MG63 (cell line): ENCODE data around the gene MIER2. TPM values are rescaled to one million over a fixed set of nuclear protein-coding genes. Genes with fewer than 3 reads are reported as not detected.
"Not testable (repeated sequence)": the region's sequence is repeated elsewhere in the genome, so short reads cannot be mapped to it uniquely, and the experiment has no call there.

Experiments used
- DNase-seq: peaks from one replicate; pipeline ENCODE4 v3.0.0-alpha.2; 2020
- H3K27me3 ChIP-seq: fragments of 250-450 bp; sonication (Bioruptor Pico); 2 replicates; pipeline ENCODE4 v1.5.1; 2020; ENCODE audit warnings: mild to moderate bottlenecking, moderate library complexity
- H3K36me3 ChIP-seq: fragments of 250-450 bp; sonication (Bioruptor Pico); 2 replicates; pipeline ENCODE4 v1.5.1; 2020; ENCODE audit warnings: mild to moderate bottlenecking, moderate library complexity
- H3K4me3 ChIP-seq: fragments of 250-450 bp; sonication (Bioruptor Pico); 2 replicates; pipeline ENCODE4 v1.5.1; 2020; ENCODE audit warnings: mild to moderate bottlenecking, moderate library complexity
- H3K9me3 ChIP-seq: fragments of 250-450 bp; sonication (Bioruptor Pico); 2 replicates; pipeline ENCODE4 v1.5.1; 2020; ENCODE audit warnings: mild to moderate bottlenecking, moderate library complexity
- total RNA-seq: library from RNA; depleted of rRNA; stranded (reverse); fragments of >200 nt; shearing (Covaris generic); gene quantifications from 2 replicates; pipeline ENCODE4 v1.2.3, GENCODE V29; 2014; ENCODE audit warnings: low replicate concordance

MIER2 gene
- total RNA-seq, 1 experiment from 2014 or later: 3.5 TPM

DNA sequence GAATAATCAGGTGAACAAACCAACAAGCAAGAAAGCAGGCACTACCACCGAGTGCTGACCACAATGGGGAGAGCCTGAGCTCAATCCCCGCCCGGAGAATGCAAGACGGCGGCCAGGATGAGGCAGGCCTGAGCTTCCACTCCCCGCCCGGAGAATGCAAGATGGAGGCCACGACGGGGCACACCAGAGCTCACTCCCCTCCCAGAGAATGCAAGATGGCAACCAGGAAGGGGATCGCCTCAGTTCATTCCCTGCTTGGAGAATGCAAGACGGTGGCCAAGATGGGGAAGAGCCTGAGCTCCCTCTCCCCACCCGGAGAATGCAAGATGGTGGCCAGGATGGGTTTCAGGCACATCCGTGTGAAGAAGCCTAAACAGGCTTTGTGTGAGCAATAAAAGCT is 24.7 kb upstream of the MIER2 start:
- DNase-seq: no peak
- Histone ChIP-seq H3K27me3 (no peaks in the 10 kb centered on the region), H3K36me3 (no peaks in the 10 kb centered on the region), H3K9me3 (no peaks in the 10 kb centered on the region), H3K4me3 (no peak overlapping the region)

DNA sequence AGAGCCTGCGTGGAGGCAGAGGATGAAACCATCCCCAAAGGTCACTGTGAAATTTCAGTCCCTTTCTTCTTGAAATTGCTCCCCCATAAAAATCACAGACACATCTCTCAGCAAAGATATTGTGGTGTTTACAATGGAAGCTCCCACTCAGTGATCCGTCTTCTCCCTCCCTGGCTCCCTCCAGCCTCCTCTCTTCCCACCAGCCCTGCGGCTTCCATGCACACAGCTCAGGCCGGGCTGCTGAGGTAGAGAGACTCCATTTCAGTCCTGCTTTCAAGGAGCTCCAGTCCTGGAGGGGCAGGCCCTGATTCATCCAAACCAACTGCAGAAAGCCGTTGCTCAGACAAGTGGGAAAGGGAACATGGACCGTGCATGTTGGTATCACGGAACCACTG is 24.0 kb upstream of the MIER2 start:
- Histone ChIP-seq H3K27me3 (no peaks in the 10 kb centered on the region), H3K36me3 (no peaks in the 10 kb centered on the region), H3K4me3 (no peak overlapping the region), H3K9me3 (no peaks in the 10 kb centered on the region)
- no peak for DNase-seq

DNA sequence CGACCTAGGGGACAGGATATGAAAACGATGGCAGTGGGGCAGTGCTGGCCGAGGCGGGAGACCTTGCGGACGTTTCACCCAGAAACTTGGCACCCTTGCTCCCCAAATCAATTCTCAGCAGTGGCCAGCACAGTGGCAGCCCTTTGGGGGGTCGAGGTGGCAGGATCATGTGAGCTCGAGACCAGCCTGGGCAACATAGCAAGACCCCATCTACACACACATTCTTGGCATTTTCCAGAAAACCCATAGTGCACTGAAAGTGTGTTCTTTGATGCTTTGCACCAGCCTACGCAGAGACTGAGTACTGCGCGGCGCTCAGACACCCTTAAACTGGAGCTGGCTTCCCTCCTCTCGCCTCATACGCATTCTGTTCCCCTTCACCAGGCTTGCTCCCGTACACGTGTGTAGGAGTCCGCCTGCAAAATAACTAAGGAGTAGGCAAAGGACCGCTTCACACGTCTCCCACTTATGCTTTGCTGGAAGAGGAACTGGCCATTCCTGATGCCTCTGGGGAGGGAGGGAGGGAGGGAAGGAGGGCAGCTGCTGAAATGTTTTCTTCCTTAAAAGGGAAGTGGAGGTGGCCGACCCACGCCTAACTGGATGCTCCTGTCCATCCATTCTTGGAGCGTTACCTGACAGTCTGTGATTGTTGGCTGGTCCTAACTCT is 23.5 kb upstream of the MIER2 start:
- Histone ChIP-seq H3K4me3 (no peak overlapping the region), H3K27me3 (no peaks in the 10 kb centered on the region), H3K36me3 (no peaks in the 10 kb centered on the region), H3K9me3 (no peaks in the 10 kb centered on the region)
- no peak for DNase-seq

DNA sequence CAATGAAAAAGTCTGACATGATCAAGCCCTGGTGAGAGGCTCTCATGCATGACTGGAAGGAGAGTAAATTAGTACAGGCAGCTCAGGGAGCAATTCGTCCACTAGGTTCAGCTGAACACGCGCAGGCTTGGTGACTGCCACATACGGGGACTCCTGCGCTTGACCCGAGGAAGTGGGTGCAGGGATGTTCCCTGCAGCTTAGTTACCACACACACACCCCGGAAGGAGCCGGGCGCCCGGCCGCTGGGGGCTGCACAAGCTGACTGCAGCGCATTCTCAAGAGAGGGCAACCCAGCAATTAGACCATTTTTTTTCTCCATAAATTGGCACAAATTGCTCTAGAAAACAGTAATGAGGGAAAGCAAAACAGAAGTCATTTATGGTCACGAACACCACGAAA is 23.0 kb upstream of the MIER2 start:
- DNase-seq: no peak
- Histone ChIP-seq H3K36me3 (no peaks in the 10 kb centered on the region), H3K27me3 (no peaks in the 10 kb centered on the region), H3K9me3 (no peaks in the 10 kb centered on the region), H3K4me3 (no peak overlapping the region)

DNA sequence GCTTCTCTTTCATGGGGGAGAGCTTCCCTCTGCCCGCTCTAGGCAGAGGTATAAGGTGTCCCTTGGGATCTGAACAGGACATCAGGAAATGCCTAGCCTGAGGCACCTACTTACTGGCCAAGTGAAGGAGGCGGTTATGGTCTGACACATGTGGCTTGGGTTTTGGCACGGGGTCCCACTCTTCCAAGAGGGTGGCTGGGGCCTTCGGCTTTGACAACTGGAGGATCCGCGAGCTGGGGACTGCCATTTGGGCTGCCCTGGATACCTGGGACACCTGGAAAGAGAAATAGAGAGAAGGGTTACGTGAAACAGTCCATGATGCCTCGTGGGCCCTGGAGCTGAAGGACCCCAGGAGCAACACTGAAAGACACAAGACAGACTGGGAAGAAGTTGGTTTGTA is 22.4 kb upstream of the MIER2 start:
- H3K36me3 ChIP-seq: no peaks in the 10 kb centered on the region
- H3K9me3 ChIP-seq: no peaks in the 10 kb centered on the region
- H3K4me3 ChIP-seq: no peak overlapping the region
- no peak for DNase-seq
- no peaks in the 10 kb centered on the region for H3K27me3 ChIP-seq

DNA sequence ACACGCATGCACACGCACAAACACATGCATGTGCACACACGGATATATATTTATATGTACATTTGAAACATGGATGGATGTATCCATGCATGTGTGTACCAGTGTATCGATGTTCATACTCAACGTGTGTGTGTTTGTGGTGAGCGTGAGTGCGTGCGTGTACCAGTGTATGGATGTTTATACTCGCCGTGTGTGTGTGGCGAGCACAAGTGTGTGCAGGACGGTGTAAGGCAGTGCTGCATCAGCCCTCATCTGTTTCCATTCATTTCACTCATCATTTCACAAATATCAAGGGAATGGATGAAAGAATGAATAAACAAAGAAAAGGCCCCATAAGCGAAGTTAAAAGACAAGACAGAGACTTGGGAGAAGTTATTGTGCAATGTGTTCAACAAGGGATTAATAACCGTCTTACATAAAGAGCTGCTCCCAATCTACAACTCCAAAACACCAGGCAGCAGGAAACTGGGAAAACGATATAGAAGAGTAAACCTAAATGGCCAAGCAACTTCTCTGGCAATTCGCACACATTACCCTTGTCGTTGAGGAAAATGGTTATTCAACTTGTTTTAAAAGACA is 21.7 kb upstream of the MIER2 start:
- Histone ChIP-seq H3K9me3 (no peaks in the 10 kb centered on the region), H3K36me3 (no peaks in the 10 kb centered on the region), H3K27me3 (no peaks in the 10 kb centered on the region), H3K4me3 (no peak overlapping the region)
- DNase-seq: no peak

DNA sequence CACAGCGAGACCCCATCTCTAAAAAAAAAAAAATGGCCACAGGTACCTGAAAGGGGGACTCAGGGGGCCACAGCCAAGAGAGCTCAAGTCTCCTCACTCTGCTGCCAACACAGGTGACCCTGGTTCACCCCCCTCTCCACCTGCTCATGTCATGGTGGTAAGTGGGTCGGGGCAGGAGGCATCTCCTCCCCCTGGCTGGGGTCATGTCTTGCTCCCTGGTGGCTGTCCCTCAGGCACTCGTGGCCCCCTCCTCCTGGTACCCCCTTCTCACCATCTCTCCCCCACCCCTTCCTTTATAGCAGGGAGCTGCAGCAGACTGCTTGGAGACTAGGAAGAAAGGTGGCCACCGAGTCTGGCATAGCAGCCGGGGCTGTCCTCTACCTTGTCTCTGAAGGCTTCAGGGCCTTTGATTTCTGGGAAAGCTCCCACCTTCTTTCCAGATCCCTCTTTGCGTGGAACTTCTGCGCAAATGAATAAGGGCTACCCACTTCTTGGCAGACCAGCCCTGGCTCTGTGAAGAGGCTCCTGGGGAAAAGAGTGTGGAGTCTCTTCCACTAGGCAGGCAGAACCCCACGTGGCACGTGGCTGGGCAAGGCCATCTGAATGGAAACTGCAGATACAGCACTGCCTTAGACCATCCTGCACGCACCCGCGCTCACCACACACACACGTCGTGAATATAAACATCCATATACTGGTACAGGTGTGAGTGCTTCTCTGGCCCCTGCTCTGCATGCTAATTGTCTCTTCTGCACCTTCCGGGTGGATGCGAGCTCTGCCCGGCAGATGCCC is 20.1 kb upstream of the MIER2 start:
- DNase-seq: no peak
- Histone ChIP-seq H3K27me3 (no peaks in the 10 kb centered on the region), H3K9me3 (no peaks in the 10 kb centered on the region), H3K36me3 (no peaks in the 10 kb centered on the region), H3K4me3 (no peak overlapping the region)

DNA sequence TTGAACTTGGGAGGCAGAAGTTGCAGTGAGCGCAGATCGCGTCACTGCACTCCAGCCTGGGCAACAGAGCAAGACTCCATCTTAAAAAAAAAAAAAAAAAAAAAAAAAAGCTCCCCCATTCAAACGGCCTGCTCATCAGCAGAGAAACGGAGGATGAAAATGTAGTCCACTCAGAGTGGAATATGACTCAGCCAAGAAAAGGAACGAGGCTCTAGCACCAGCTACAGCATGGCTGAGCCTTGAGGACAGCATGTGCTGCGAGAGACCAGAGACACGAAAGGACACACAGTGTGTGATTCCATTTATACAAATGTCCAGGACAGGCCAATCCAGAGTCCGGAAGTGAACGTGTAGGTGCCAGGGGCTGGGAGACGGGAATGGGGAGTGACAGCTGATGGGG is 18.1 kb upstream of the MIER2 start:
- no peaks in the 10 kb centered on the region for H3K36me3 ChIP-seq
- DNase-seq: no peak
- no peaks in the 10 kb centered on the region for H3K27me3 ChIP-seq
- no peak overlapping the region for H3K4me3 ChIP-seq
- H3K9me3 ChIP-seq: no peaks in the 10 kb centered on the region

DNA sequence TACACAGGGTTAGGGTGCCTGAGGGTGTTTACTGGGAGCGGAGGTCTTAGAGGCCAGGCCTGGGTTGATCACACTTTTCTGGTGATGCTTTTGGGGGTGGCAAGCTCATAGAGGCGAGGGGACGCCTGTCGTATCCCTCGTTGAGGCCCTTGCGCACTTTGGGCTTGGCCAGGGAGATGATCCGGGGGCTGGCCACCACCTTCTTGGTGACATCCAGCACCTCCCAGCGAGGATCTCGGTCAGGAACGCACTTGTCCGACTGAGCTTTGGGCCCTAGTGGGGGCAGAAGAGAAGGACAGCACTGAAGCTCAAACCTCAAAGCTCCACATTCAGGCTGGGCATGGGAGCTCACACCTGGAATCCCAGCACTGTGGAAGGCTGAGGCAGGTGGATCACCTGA is 17.6 kb upstream of the MIER2 start:
- DNase-seq: no peak
- H3K36me3 ChIP-seq: no peaks in the 10 kb centered on the region
- no peaks in the 10 kb centered on the region for H3K27me3 ChIP-seq
- H3K9me3 ChIP-seq: no peaks in the 10 kb centered on the region
- H3K4me3 ChIP-seq: no peak overlapping the region

DNA sequence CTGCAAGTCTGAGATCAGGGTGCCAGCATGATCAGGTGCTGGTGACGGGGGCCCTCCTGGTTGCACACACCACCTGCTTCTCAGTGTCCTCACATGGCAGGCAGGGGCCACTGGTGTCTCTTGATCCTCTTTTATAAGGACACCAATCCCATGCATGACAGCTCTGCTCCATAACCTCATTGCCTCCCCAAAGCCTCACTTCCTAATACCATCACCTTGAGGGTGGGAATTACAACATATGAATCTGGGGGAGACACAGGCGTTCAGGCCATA is 15.0 kb upstream of the MIER2 start:
- no peak for DNase-seq
- H3K36me3 ChIP-seq: no peaks in the 10 kb centered on the region
- H3K27me3 ChIP-seq: no peaks in the 10 kb centered on the region
- no peaks in the 10 kb centered on the region for H3K9me3 ChIP-seq
- H3K4me3 ChIP-seq: no peak overlapping the region

DNA sequence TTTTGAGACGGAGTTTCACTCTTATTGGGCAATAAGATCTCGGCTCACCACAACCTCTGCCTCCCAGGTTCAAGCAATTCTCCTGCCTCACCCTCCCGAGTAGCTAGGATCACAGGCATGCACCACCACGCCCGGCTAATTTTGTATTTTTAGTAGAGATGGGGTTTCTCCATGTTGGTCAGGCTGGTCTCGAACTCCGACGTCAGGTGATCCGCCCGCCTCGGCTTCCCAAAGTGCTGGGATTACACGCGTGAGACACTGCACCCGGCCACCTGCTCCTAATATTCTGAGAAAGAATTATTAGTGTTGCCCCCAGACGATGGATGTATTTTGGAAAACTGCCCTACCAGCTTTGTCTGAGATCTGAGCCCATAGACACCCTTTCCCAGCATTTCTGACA is 10.9 kb upstream of the MIER2 start:
- not testable (repeated sequence) for H3K9me3 ChIP-seq, DNase-seq, H3K4me3 ChIP-seq, H3K27me3 ChIP-seq, H3K36me3 ChIP-seq

DNA sequence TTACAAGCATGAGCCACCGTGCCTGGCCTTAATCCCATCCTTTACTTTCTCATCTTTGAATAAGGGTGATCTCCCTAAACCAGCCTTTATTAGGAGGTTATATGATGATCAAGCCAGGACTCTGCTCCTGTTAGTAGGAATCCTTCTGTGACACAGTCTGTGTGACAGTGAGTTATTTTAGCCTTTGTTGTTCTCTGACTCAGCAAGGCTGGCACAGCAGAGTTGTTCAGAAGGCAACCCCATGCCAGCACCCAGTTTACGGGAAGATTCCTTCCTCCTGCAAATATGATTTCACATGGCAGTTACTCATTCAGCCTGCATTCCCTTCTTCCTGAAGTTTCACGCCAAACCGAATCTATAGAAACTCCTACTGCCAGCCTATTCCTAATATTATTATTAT is 10.5 kb upstream of the MIER2 start:
- Histone ChIP-seq H3K27me3 (no peaks in the 10 kb centered on the region), H3K9me3 (peaks cover 2% of the 10 kb centered on the region), H3K4me3 (no peak overlapping the region), H3K36me3 (no peaks in the 10 kb centered on the region)
- DNase-seq: peak; percentile 85

DNA sequence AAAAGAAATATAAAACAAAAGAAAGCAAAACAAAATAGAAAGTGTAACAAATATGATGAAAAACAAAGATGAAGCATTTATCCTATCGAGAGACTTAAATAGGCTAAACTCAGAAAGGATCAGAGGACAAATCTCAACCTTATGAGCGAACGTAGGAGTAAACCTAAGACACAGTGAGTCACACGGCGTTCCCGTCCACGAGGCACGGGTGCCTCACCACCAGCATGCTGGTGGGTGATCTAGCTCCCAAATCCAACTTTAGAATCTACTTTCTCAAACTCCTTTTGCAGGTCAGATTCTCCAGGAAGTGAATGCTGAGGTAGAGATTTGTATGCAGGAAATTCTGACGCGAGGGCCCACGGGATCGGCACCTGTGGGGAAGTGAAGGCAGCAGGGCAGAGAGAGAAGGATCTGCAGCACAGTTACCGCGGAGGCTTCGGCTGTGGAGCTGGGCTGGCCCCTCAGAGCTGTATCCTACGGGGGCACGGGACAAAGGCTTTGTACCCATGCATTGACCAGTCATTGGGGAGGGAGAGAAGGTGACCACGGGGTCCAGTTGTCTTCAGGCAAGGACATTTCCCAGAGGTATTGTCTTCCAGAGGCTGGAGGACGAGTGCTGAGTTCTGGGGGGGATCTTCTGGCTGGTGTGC is 7.5 kb upstream of the MIER2 start:
- H3K27me3 ChIP-seq: no peaks in the 10 kb centered on the region
- H3K36me3 ChIP-seq: no peaks in the 10 kb centered on the region
- DNase-seq: no peak
- H3K9me3 ChIP-seq: peaks cover 2% of the 10 kb centered on the region
- H3K4me3 ChIP-seq: no peak overlapping the region

DNA sequence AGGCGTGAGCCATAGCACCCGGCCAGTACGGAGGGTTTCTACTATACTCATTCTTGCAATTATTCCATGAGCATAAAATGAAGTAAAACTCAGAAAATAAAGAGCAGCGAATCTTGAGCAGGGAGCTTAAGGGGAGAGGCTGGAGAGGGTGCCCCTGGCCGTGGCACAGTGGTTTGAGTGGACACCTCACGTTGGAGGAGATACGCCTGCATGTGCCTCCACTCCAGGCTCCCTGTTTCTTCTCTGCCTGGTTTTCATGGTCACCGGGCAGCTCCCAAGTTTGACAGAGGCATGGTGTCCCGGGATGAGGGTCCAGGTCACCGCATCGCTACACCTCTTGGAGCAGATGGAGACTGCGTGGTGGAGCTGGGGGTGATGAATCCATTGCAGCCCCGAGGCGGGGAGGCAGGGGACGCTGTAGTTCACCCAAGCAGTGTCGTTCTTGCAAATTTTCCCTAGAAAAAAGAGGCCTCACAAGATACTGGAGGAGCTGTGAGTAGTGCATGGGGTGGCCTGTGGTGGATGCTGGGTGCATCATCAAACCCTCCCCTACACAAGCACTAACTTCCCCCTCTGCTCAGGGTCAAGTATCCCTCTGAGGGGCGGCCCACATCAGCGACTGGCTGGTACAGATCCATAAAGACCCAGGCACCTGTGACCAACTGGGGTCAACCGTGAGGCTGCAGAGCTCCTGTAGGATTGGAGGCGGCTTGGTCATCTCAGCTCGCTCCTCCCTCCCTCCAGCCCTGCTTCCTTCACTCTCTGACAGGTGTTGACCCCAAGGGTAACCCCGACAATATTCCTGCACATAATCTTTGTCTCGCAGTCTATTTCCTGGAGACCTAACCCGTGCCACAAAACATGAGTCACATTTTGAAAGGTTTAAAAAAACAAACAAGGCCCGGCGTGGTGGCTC is 3.6 kb upstream of the MIER2 start:
- peak; percentile 30 for DNase-seq
- H3K9me3 ChIP-seq: no peaks in the 10 kb centered on the region
- no peaks in the 10 kb centered on the region; the same call in 1 of the 2 replicates for H3K36me3 ChIP-seq
- H3K4me3 ChIP-seq: no peak overlapping the region
- no peaks in the 10 kb centered on the region for H3K27me3 ChIP-seq

DNA sequence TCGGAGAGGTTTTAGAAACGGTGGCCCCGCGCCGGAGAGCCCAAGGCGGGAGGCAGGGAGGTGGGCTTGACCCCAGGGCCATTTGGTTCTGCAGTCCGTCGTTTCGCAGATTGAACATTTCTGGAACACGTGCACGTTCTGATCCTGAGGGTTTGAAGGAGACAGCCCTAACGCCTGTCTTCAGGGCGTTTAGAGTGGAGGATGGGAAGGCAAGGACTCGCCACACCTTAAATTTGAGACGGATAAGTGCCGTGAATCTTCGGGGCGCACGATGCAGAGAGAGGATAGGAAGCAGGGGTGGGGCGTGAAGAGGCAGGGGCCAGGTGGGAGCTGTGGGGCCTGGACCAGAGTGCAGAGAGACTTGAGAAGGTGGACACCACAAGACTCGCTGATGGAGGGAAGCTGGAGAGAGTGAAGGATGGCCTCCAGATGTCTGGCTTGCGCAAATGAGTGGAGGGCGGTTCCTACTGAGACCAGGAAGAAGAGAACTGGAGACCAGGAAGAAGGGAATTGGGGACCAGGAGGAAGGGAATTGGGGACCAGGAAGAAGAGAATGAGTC is 804 bp upstream of the MIER2 start:
- no peaks in the 10 kb centered on the region for H3K9me3 ChIP-seq
- H3K27me3 ChIP-seq: no peaks in the 10 kb centered on the region
- H3K4me3 ChIP-seq: no peak overlapping the region
- H3K36me3 ChIP-seq: peaks cover 6% of the 10 kb centered on the region
- DNase-seq: no peak

DNA sequence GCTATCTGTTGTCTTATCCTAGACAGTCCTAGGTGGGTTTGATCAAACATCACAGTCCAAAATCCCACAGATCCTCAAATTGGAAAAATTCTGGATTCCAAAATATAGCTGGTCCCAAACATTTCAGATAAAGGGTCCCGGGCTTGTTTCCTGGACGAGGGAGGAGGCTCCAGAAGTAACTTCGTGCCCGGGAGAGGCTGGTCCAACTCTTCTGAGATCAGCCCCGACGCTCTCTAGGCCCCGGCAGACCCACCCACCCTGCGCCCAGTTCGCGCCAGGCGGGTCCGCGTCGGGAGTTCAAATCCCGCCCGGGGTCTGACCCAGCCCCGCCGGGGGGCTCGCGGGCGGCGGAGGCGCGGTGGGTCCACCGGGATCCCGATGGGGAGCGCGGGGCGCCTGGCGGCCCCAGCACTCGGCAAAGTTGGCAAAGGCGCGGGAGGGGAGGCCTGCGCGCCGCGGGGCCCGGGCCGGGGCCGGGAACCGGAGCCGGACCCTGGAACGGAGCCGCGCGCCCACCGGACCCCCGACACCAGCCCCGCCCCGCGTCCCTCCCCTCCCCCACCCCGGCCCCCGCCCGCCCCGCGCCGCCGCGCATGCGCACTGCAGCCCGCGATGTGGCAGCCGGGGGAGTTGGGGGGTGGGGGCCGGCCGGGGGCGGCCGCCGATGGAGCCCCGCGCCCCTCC is 513 bp downstream of the MIER2 start:
- no peaks in the 10 kb centered on the region for H3K27me3 ChIP-seq
- DNase-seq: no peak
- H3K9me3 ChIP-seq: no peaks in the 10 kb centered on the region
- H3K36me3 ChIP-seq: peaks cover 17% of the 10 kb centered on the region
- H3K4me3 ChIP-seq: peak overlapping the region; percentile 60
